HepG2 (cell line): ENCODE results near the gene ZNF264. TPM values are rescaled to one million over a fixed set of nuclear protein-coding genes. Genes with fewer than 3 reads are reported as not detected.

Source experiments
- ATF3 ChIP-seq: sonication (generic); formaldehyde crosslinking; IDR thresholded peaks from 2 replicates; pipeline ENCODE4 v1.4.0; 2020; ENCODE audit warnings: missing genetic modification reagents
- CCAR2 ChIP-seq: fragments of 200-400 bp; formaldehyde crosslinking; optimal IDR thresholded peaks from 2 replicates; pipeline ENCODE3; 2018; ENCODE audit warnings: low read depth, mild to moderate bottlenecking, low read length, moderate library complexity
- FOXO4 ChIP-seq: sonication (generic); formaldehyde crosslinking; conservative IDR thresholded peaks from 2 replicates; pipeline ENCODE4 v1.8.1; 2023; ENCODE audit warnings: missing genetic modification reagents
- GABPA ChIP-seq, 2 experiments: IDR thresholded peaks; 2 replicates each; pipeline ENCODE4 v1.6.1; 2011 to 2016; ENCODE audit warnings: low read depth in 2 of 2, low read length in 1 of 2, missing biosample characterization in 1 of 2, missing genetic modification characterization in 1 of 2
- HMGXB4 ChIP-seq, 2 experiments: sonication (generic) in 1 of 2; formaldehyde crosslinking in 1 of 2; IDR thresholded peaks; 2 replicates each; pipeline versions ENCODE4 v1.4.0 to v1.6.1; 2018 to 2020; ENCODE audit warnings: missing genetic modification reagents in 2 of 2, borderline replicate concordance in 1 of 2, low read depth in 1 of 2, mild to moderate bottlenecking in 1 of 2, missing biosample characterization in 1 of 2
- IKZF1 ChIP-seq: fragments of 450-650 bp; IDR thresholded peaks from 2 replicates; pipeline ENCODE4 v1.7.1; 2016
- MAFG ChIP-seq: sonication (generic); formaldehyde crosslinking; IDR thresholded peaks from 2 replicates; pipeline ENCODE4 v1.5.1; 2020; ENCODE audit warnings: mild to moderate bottlenecking, missing genetic modification reagents
- PHF20 ChIP-seq: sonication (generic); formaldehyde crosslinking; IDR thresholded peaks from 2 replicates; pipeline ENCODE4 v1.5.0; 2020; ENCODE audit warnings: mild to moderate bottlenecking, missing genetic modification reagents
- PPARG ChIP-seq: conservative IDR thresholded peaks from 2 replicates; pipeline ENCODE4 v1.6.1; 2016; ENCODE audit warnings: missing biosample characterization, missing genetic modification reagents
- RAD21 ChIP-seq: fragments of 450-650 bp; formaldehyde crosslinking; IDR thresholded peaks from 2 replicates; pipeline ENCODE4 v1.5.0; 2020; ENCODE audit warnings: mild to moderate bottlenecking
- RERE ChIP-seq: IDR thresholded peaks from 2 replicates; pipeline ENCODE4 v1.6.1; 2016; ENCODE audit warnings: low read depth, missing genetic modification reagents, missing compliant biosample characterization
- SETDB1 ChIP-seq: sonication (generic); formaldehyde crosslinking; IDR thresholded peaks from 2 replicates; pipeline ENCODE4 v1.5.1; 2020; ENCODE audit warnings: missing genetic modification reagents, mild to moderate bottlenecking, borderline replicate concordance
- TBX3 ChIP-seq: fragments of 450-650 bp; IDR thresholded peaks from 2 replicates; pipeline ENCODE4 v1.6.1; 2017; ENCODE audit warnings: antibody characterized with exemption, mild to moderate bottlenecking, inconsistent platforms, borderline replicate concordance
- ZBTB1 ChIP-seq: sonication (generic); formaldehyde crosslinking; IDR thresholded peaks from 2 replicates; pipeline ENCODE4 v1.4.0; 2020; ENCODE audit warnings: missing genetic modification reagents, borderline replicate concordance
- ZBTB2 ChIP-seq: sonication (generic); formaldehyde crosslinking; IDR thresholded peaks from 2 replicates; pipeline ENCODE4 v1.8.0; 2022; ENCODE audit warnings: low read depth, missing genetic modification reagents
- ZMAT3 ChIP-seq: sonication (generic); formaldehyde crosslinking; conservative IDR thresholded peaks from 2 replicates; pipeline ENCODE4 v1.7.0; 2021; ENCODE audit warnings: missing genetic modification reagents
- ZNF124 ChIP-seq: sonication (generic); formaldehyde crosslinking; IDR thresholded peaks from 2 replicates; pipeline ENCODE4 v1.4.0; 2020; ENCODE audit warnings: missing genetic modification reagents
- ZNF317 ChIP-seq: sonication (generic); formaldehyde crosslinking; IDR thresholded peaks from 2 replicates; pipeline ENCODE4 v1.5.0; 2020; ENCODE audit warnings: mild to moderate bottlenecking, missing genetic modification reagents
- polyA plus RNA-seq, 8 experiments: library from polyadenylated mRNA; depleted of rRNA in 3 of 8; stranded (reverse) in 7 of 8; unstranded in 1 of 8; fragments of >200 nt; fragmentation: Illumina TruSeq in 4 of 8; extraction: Trizol in 4 of 8; gene quantifications; 2 replicates each; pipeline versions ENCODE4 v1.2.1 to v1.2.3, GENCODE V29; 2011 to 2016; ENCODE audit warnings: low read depth in 4 of 8, missing spikeins in 1 of 8, mixed read lengths in 1 of 8; ENCODE audit not compliant: insufficient read depth in 1 of 8
- total RNA-seq, 5 experiments: library from RNA; depleted of rRNA; stranded (reverse); fragments of >200 nt; fragmentation: Illumina TruSeq; extraction: Trizol; gene quantifications; 2 replicates each; pipeline ENCODE4 v1.2.3, GENCODE V29; 2016; ENCODE audit warnings: low read depth in 1 of 5

Gene ZNF264
- total and polyA plus RNA-seq, 2 of the 13 experiments (the other 11 are each of a cell fraction or from before 2014, with no cell fraction given): 3.5 to 17.6 TPM

- TF ChIP-seq ATF3: 0 out of 2 replicates have a peak, but pooled peaks have one; percentile 12
- no peak for TF ChIP-seq TBX3
- TF ChIP-seq RAD21 (CRISPR knock-in tag): peak; percentile 22; the same call in 1 of the 2 replicates
- TF ChIP-seq PHF20 (CRISPR knock-in tag): peak; percentile 79
- TF ChIP-seq FOXO4: no peak
- no peak for TF ChIP-seq ZBTB2 (CRISPR knock-in tag)
- TF ChIP-seq SETDB1: no peak
- TF ChIP-seq ZBTB1 (CRISPR knock-in tag): no peak
- TF ChIP-seq IKZF1: no peak
- no peak for TF ChIP-seq ZMAT3 (CRISPR knock-in tag)
- peak; percentile 83 for TF ChIP-seq GABPA (IDR thresholded peaks at IDR 0.05; ENCODE audit: low read depth, low read length)
- TF ChIP-seq GABPA (CRISPR knock-in tag; IDR thresholded peaks at IDR 0.05; ENCODE audit: low read depth): peak; percentile 95
- no peak for TF ChIP-seq ZNF124 (CRISPR knock-in tag)
- TF ChIP-seq HMGXB4 (CRISPR knock-in tag; IDR thresholded peaks at IDR 0.05; ENCODE audit: borderline replicate concordance in 1 of 2, low read depth in 1 of 2): peak; percentile 67 to 95
- no peak for TF ChIP-seq PPARG (CRISPR knock-in tag)
- no peak for TF ChIP-seq RERE (CRISPR knock-in tag)
- no peak for TF ChIP-seq ZNF317 (CRISPR knock-in tag)
- no peak for TF ChIP-seq CCAR2
- no peak for TF ChIP-seq MAFG (CRISPR knock-in tag)
Measured at GRCh38 chr19:57191141-57192076, at the start of gene ZNF264 (continued).
